ENCODE results near the gene BASP1.

BASP1 gene

GRCh38 chr5:17325770-17326599, 108.6 kb downstream of the BASP1 start:
- no peak for DNase-seq (ENCODE audit: low read depth in 1 of 2, low spot score in 1 of 2)
- Histone ChIP-seq H3K27ac (replicated peaks) (no peak overlapping the region), H3K27me3 (ENCODE audit: insufficient read depth, poor library complexity, severe bottlenecking) (no peaks in the 10 kb centered on the region), H3K4me3 (replicated peaks; ENCODE audit: insufficient read depth, low read length) (no peak overlapping the region)
- TF ChIP-seq, protein P1, sequence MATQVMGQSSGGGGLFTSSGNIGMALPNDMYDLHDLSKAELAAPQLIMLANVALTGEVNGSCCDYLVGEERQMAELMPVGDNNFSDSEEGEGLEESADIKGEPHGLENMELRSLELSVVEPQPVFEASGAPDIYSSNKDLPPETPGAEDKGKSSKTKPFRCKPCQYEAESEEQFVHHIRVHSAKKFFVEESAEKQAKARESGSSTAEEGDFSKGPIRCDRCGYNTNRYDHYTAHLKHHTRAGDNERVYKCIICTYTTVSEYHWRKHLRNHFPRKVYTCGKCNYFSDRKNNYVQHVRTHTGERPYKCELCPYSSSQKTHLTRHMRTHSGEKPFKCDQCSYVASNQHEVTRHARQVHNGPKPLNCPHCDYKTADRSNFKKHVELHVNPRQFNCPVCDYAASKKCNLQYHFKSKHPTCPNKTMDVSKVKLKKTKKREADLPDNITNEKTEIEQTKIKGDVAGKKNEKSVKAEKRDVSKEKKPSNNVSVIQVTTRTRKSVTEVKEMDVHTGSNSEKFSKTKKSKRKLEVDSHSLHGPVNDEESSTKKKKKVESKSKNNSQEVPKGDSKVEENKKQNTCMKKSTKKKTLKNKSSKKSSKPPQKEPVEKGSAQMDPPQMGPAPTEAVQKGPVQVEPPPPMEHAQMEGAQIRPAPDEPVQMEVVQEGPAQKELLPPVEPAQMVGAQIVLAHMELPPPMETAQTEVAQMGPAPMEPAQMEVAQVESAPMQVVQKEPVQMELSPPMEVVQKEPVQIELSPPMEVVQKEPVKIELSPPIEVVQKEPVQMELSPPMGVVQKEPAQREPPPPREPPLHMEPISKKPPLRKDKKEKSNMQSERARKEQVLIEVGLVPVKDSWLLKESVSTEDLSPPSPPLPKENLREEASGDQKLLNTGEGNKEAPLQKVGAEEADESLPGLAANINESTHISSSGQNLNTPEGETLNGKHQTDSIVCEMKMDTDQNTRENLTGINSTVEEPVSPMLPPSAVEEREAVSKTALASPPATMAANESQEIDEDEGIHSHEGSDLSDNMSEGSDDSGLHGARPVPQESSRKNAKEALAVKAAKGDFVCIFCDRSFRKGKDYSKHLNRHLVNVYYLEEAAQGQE (IDR thresholded peaks at IDR 0.05; ENCODE audit: insufficient replicate concordance, low read depth) = no peak
